Endothelial cell of umbilical vein (primary cell): ENCODE results near the gene LTBP1. TPM values are rescaled to one million over a fixed set of nuclear protein-coding genes. Genes with fewer than 3 reads are reported as not detected.

ENCODE experiments used
- BruUV-seq: library from RNA; stranded (reverse); fragments of 400-500 nt; replicated peaks from 2 replicates; lab custom pipeline; 2021; lab: Mats Ljungman, UMichigan
- CTCF ChIA-PET: fragments of 300-600, 350-600 bp; sonication (Branson Sonifier 250); formaldehyde crosslinking; loops from one replicate; lab custom pipeline; 2021; ENCODE audit warnings: antibody characterized with exemption, inconsistent platforms; lab: Charles Lee
- POLR2A ChIA-PET: fragments of 300-600, 350-600 bp; sonication (Branson Sonifier 250); formaldehyde crosslinking; loops from one replicate; lab custom pipeline; 2021; ENCODE audit warnings: antibody characterized with exemption, inconsistent platforms; lab: Charles Lee
- DNase-seq: peaks from one replicate; pipeline ENCODE4 v3.0.0-alpha.2; 2011; ENCODE audit warnings: low read depth, low spot score
- FAIRE-seq: peaks from 2 replicates; lab custom pipeline; 2011; peaks lifted over from hg19 to GRCh38; lab: Jason Lieb, UNC
- H2AFZ ChIP-seq: 2 replicates; pipeline ENCODE4 v1.6.0; 2012; ENCODE audit warnings: low read depth, low read length, control low read depth, inconsistent platforms
- H3K27ac ChIP-seq: 2 replicates; pipeline ENCODE4 v1.5.1; 2011; ENCODE audit warnings: low read depth, mild to moderate bottlenecking, control low read depth, low read length, moderate library complexity; ENCODE audit not compliant: insufficient read depth
- H3K27me3 ChIP-seq, 2 experiments: 2 replicates each; pipeline versions ENCODE4 v1.6.0 to v1.6.1; 2011; ENCODE audit warnings: low read length in 2 of 2, mixed read lengths in 1 of 2; ENCODE audit not compliant: control insufficient read depth in 2 of 2, insufficient read depth in 2 of 2
- H3K36me3 ChIP-seq, 2 experiments: 2 replicates in 1 of 2; 3 replicates in 1 of 2; pipeline ENCODE4 v1.5.1; 2011; ENCODE audit warnings: low read length in 2 of 2, mild to moderate bottlenecking in 1 of 2, moderate library complexity in 1 of 2; ENCODE audit not compliant: control insufficient read depth in 2 of 2, insufficient read depth in 2 of 2; ENCODE audit errors: extremely low read depth in 1 of 2
- H3K4me1 ChIP-seq: 3 replicates; pipeline ENCODE4 v1.5.1; 2011; ENCODE audit warnings: mild to moderate bottlenecking, low read length; ENCODE audit not compliant: control insufficient read depth, insufficient read depth; ENCODE audit errors: extremely low read depth
- H3K4me2 ChIP-seq: 2 replicates; pipeline ENCODE4 v1.6.1; 2011; ENCODE audit warnings: low read length, control low read depth, mixed read lengths; ENCODE audit not compliant: insufficient read depth
- H3K4me3 ChIP-seq, 3 experiments: fragments of 200-600 bp in 1 of 3; sonication (generic), shearing (Covaris generic) in 1 of 3; replicated peaks in 1 of 3; 2 replicates each; pipeline ENCODE4 v1.5.1; 2011 to 2016; ENCODE audit warnings: control low read depth in 3 of 3, low read length in 3 of 3, mild to moderate bottlenecking in 2 of 3, inconsistent platforms in 1 of 3, low read depth in 1 of 3, moderate library complexity in 1 of 3; ENCODE audit not compliant: insufficient read depth in 1 of 3
- H3K79me2 ChIP-seq: 2 replicates; pipeline ENCODE4 v1.6.0; 2012; ENCODE audit warnings: low read length, inconsistent platforms; ENCODE audit not compliant: control insufficient read depth, insufficient read depth
- H3K9ac ChIP-seq: replicated peaks from 2 replicates; pipeline ENCODE3; 2011; ENCODE audit warnings: low read length, control low read depth; ENCODE audit not compliant: insufficient read depth; ENCODE audit errors: extremely low read depth
- H3K9me1 ChIP-seq: replicated peaks from 3 replicates; pipeline ENCODE4 v1.6.0; 2011; ENCODE audit warnings: mild to moderate bottlenecking, low read length; ENCODE audit not compliant: control insufficient read depth, insufficient read depth; ENCODE audit errors: extremely low read depth
- H3K9me3 ChIP-seq: replicated peaks from 2 replicates; pipeline ENCODE4 v1.5.1; 2012; ENCODE audit warnings: low read length, inconsistent platforms; ENCODE audit not compliant: control insufficient read depth, insufficient read depth
- H4K20me1 ChIP-seq: replicated peaks from 2 replicates; pipeline ENCODE3; 2011; ENCODE audit warnings: mild to moderate bottlenecking, low read length; ENCODE audit not compliant: control insufficient read depth, insufficient read depth; ENCODE audit errors: extremely low read depth
- FOS ChIP-seq: IDR thresholded peaks from 2 replicates; pipeline ENCODE4 v1.6.1; 2011; ENCODE audit warnings: mild to moderate bottlenecking, low read length, moderate library complexity, borderline replicate concordance; ENCODE audit not compliant: insufficient read depth
- MYC ChIP-seq: IDR thresholded peaks from one replicate; pipeline ENCODE4 v1.6.1; 2011; ENCODE audit warnings: mild to moderate bottlenecking, low read depth, low read length
- POLR2A ChIP-seq: IDR thresholded peaks from 2 replicates; pipeline ENCODE4 v1.6.1; 2012; ENCODE audit warnings: low read depth, mild to moderate bottlenecking, control low read depth, low read length
- POLR2AphosphoS5 ChIP-seq: IDR thresholded peaks from 2 replicates; pipeline ENCODE4 v1.6.1; 2012; ENCODE audit warnings: low read depth, mild to moderate bottlenecking, control low read depth, low read length, moderate library complexity; ENCODE audit not compliant: insufficient read depth
- dilution Hi-C: fragments of 300-500 bp; cut with MboI; formaldehyde crosslinking; loops from one replicate; pipeline ENCODE4 v1.15.0; 2019; ENCODE audit warnings: low sequenced_read_pairs; ENCODE audit not compliant: extremely low pct_ligation_motif_present
- intact Hi-C: fragments of 100-400 bp; cut with micrococcal nuclease; formaldehyde crosslinking; loops from one replicate; pipeline ENCODE4 v1.10.0; 2022
- polyA plus RNA-seq, 4 experiments: library from polyadenylated mRNA; depleted of rRNA in 3 of 4; stranded (reverse) in 3 of 4; unstranded in 1 of 4; fragments of >200 nt; gene quantifications; 2 replicates each; pipeline versions ENCODE4 v1.2.1 to v1.2.3, GENCODE V29; 2011 to 2012; ENCODE audit warnings: missing spikeins in 1 of 4
- total RNA-seq: library from RNA; stranded (reverse); gene quantifications from 2 replicates; pipeline ENCODE4 v1.2.3, GENCODE V29; 2021
- TF ChIP-seq, protein P1 (sequence below): IDR thresholded peaks from 2 replicates; pipeline ENCODE4 v1.6.1; 2011; ENCODE audit not compliant: insufficient read depth, insufficient read length
- TF ChIP-seq, protein P2 (sequence below), 2 donors: IDR thresholded peaks; 1 replicate in 1 of 2; 2 replicates in 1 of 2; pipeline ENCODE4 v1.5.1; 2011; ENCODE audit warnings: low read length in 2 of 2, mild to moderate bottlenecking in 2 of 2, moderate library complexity in 2 of 2, control low read depth in 1 of 2, inconsistent platforms in 1 of 2, low read depth in 1 of 2; ENCODE audit not compliant: insufficient read depth in 1 of 2; ENCODE audit errors: extremely low read depth in 1 of 2

LTBP1 gene
- total and polyA plus RNA-seq, 2 donors (not counting 3 experiments of a cell fraction or from before 2014, with no cell fraction given), result 57.4 to 68.2 TPM

DNA sequence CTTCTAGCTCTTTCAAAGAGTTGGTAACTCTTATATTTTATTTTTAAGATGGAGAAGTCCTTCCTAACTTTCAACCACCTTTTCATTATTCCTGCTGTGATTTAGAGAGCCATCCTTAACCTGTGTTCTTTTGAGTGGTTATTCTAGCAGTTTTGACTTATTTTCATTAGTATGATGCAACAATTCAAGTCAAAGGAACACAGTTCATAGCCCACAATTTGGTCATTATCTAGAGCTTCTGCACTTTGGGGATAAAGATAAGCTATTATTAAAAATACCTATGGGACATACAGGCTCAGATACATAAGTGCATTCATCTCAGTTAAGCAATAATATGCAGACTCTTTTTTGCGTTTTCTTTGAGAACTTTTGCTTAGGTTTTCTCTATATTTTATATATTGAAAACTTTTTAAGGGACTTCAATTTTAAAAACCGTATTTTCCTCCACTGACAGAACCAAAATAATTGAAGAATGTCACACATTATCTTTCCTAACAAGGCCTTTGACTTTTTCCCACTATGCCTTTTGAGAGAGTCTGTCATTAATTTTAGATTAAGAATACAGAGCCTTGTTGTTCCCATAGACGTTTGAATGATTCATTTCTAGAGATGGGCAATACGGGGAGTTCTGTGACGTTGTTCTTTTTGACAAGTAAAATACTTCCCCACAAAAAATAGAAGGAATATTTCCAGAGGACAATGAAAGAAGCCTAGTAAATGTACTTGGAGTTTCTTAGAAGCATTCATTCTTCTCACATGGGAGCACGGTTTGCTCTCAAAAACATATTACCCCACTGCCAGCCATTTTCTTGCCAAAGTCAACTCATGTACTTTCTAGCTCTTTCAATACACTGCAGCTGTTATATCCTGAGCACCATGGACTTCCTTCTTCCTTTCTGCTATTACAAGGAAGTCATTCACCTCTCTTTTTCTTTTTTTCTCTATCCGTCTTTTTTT, 486.8 kb downstream of the LTBP1 start:
- no peaks in the 10 kb centered on the region for H3K9me1 ChIP-seq
- no peak overlapping the region for H3K9ac ChIP-seq
- H3K4me3 ChIP-seq, result no peak overlapping the region
- no peaks in the 10 kb centered on the region for H3K36me3 ChIP-seq
- CTCF ChIA-PET, result interaction anchor here (0.8 to 3.8 kb wide), 6 partner anchors 8 to 150 kb away, joined by 5 to 20 read pairs (median 8); no protein-coding TSS in a partner anchor
- no peaks in the 10 kb centered on the region for H3K79me2 ChIP-seq
- no peak for FAIRE-seq
- H3K9me3 ChIP-seq, result no peaks in the 10 kb centered on the region
- TF ChIP-seq, protein P1, sequence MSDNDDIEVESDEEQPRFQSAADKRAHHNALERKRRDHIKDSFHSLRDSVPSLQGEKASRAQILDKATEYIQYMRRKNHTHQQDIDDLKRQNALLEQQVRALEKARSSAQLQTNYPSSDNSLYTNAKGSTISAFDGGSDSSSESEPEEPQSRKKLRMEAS, result no peak
- no peak for TF ChIP-seq POLR2AphosphoS5
- no peak for TF ChIP-seq FOS
- POLR2A ChIA-PET, result no interaction called here
- intact Hi-C loops, result loop anchor here (10.0 kb wide), 1 partner anchor 879 kb away; no protein-coding TSS in a partner anchor
- H3K27ac ChIP-seq, result no peak overlapping the region
- H4K20me1 ChIP-seq, result no peaks in the 10 kb centered on the region
- H3K27me3 ChIP-seq, result peaks cover 0 to 4% of the 10 kb centered on the region in 2 experiments
- dilution Hi-C loops, result no loop called here
- DNase-seq, result peak; percentile 70
- no peak overlapping the region for H3K4me2 ChIP-seq
- peak overlapping the region; percentile 49 for H2AFZ ChIP-seq
- peaks cover 19% of the 10 kb centered on the region for H3K4me1 ChIP-seq
- no TSS peak for BruUV-seq

DNA sequence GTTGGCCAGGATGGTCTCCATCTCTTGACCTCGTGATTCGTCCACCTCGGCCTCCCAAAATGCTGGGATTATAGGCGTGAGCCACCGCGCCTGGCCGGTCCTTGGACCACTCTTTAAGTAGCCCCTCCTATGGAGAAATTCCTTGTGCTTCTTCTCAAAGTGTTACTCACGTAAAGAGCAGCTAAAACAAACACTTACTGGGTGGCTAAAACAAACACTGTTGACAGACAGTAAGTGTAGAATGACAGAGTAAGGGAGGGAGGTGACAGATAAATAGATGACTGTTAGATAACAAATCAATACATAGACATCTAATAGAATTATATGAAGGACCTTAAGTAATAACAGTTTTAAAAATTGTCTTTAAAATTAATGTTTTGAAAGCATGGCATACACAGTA, 488.8 kb downstream of the LTBP1 start:
- TF ChIP-seq, protein P2, sequence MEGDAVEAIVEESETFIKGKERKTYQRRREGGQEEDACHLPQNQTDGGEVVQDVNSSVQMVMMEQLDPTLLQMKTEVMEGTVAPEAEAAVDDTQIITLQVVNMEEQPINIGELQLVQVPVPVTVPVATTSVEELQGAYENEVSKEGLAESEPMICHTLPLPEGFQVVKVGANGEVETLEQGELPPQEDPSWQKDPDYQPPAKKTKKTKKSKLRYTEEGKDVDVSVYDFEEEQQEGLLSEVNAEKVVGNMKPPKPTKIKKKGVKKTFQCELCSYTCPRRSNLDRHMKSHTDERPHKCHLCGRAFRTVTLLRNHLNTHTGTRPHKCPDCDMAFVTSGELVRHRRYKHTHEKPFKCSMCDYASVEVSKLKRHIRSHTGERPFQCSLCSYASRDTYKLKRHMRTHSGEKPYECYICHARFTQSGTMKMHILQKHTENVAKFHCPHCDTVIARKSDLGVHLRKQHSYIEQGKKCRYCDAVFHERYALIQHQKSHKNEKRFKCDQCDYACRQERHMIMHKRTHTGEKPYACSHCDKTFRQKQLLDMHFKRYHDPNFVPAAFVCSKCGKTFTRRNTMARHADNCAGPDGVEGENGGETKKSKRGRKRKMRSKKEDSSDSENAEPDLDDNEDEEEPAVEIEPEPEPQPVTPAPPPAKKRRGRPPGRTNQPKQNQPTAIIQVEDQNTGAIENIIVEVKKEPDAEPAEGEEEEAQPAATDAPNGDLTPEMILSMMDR (IDR thresholded peaks at IDR 0.05; ENCODE audit: extremely low read depth in 1 of 2, insufficient read depth in 1 of 2, low read depth in 1 of 2, low read length in 2 of 2), result no peak
- TF ChIP-seq MYC (no peak), FOS (no peak), POLR2A (no peak)
- ChIA-PET POLR2A (interaction anchor here (1.0 kb wide), 1 partner anchor 13 kb away, joined by 4 read pairs; no protein-coding TSS in a partner anchor), CTCF (interaction anchor here (0.6 to 2.4 kb wide), 7 partner anchors 10 to 148 kb away, joined by 3 to 24 read pairs (median 4); no protein-coding TSS in a partner anchor)
- peak overlapping the region; percentile 92 for H3K4me2 ChIP-seq
- H4K20me1 ChIP-seq, result no peaks in the 10 kb centered on the region
- H3K27me3 ChIP-seq, result peaks cover 0 to 4% of the 10 kb centered on the region in 2 experiments
- H3K79me2 ChIP-seq, result no peaks in the 10 kb centered on the region
- no peaks in the 10 kb centered on the region for H3K9me1 ChIP-seq
- no peak overlapping the region for H3K4me3 ChIP-seq
- peak overlapping the region; percentile 85 for H3K9ac ChIP-seq
- BruUV-seq, result TSS peak; percentile 77
- H3K36me3 ChIP-seq, result no peaks in the 10 kb centered on the region
- peaks cover 19% of the 10 kb centered on the region for H3K4me1 ChIP-seq
- DNase-seq, result no peak
- dilution Hi-C loops (no loop called here), intact Hi-C loops (loop anchor here (5.0 to 10.0 kb wide), 2 partner anchors 143 to 881 kb away; no protein-coding TSS in a partner anchor)
- peak overlapping the region; percentile 79 for H3K27ac ChIP-seq
- no peak overlapping the region for H2AFZ ChIP-seq
- H3K9me3 ChIP-seq, result no peaks in the 10 kb centered on the region
- FAIRE-seq, result no peak
